SK-MEL-5 (cell line): Measurements from ENCODE around the gene PAQR4. TPM values are rescaled to one million over a fixed set of nuclear protein-coding genes. Genes with fewer than 3 reads are reported as not detected.

Experiments used
- DNase-seq: peaks from one replicate; pipeline ENCODE4 v3.0.0-alpha.2; 2016; ENCODE audit warnings: low read depth, low spot score
- in situ Hi-C: cut with HindIII; loops from 2 replicates; pipeline ENCODE4 v1.10.0; 2016; ENCODE audit warnings: low sequenced_read_pairs, high pct_unique_total_duplicates, low pct_unique_long_range_greater_than_20kb
- small RNA-seq, 2 experiments: library from RNA; depleted of rRNA; stranded (forward); fragments of <200 nt; gene quantifications; one replicate each; pipeline ENCODE3, GENCODE V24; 2014
- total RNA-seq: library from RNA; depleted of rRNA; stranded (reverse); fragments of >200 nt; shearing (Covaris generic); gene quantifications from 2 replicates; pipeline ENCODE4 v1.2.3, GENCODE V29; 2014; rRNA removed

PAQR4 gene
- total RNA-seq, 1 experiment from 2014 or later, result 30.3 TPM

DNA sequence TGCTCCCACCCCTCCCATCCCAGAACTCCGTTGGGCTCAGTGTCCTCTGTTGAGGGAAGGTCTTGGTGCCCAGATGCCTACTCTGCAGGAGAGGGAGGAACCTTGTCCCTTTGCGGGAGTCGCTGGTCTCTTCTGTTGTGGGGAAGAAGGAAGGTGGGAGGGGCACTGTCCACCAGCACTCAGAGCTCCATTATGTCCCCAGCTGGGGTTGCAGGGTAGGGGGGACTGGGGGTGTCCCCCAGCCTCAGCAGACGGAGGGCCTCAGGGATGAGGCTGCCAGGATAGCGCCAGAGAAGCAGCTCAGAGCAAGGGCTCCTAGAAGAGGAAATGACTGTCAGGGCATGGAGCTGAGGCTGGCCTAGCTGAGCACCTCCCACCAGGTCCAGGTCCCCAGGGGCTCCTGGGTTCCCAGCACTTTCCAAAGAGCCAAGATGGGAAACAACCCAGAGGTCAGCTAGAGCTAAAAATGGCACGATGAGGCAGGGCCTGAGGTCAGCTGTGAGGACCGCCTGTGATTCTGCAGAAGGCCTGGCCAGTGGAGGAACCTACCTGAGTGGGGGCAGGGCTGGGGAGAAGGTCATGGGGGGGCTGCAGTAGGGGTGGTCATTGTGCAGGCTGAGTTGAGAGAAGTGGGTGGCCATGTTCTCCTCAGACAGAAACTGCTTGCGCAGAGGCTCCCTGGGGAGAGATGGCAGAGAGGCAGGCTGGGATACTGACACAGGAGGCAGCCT, 53.7 kb downstream of the PAQR4 start:
- no peak for DNase-seq
- in situ Hi-C loops, result no loop called here

Small RNA genes within 50 kb of the gene (small RNA-seq; reads per million reads assigned to genes)
- gene LINC00514, result 0 reads per million in 2 experiments

Other genes with a start within 250 kb of the PAQR4 start
- 0.13 and 0.24 TPM in 2 replicates for gene PRSS27, start 249.1 kb upstream of the PAQR4 start, total RNA-seq
- 21.4 and 34.0 TPM in 2 replicates for gene SRRM2, start 216.7 kb upstream of the PAQR4 start, total RNA-seq
- 113 and 114 TPM in 2 replicates for gene ELOB, start 192.1 kb upstream of the PAQR4 start, total RNA-seq
- 0.24 and 1.0 TPM in 2 replicates for gene PRSS33, start 181.8 kb upstream of the PAQR4 start, total RNA-seq
- gene PRSS41, start 170.9 kb upstream of the PAQR4 start, total RNA-seq, result not detected in 2 replicates
- gene PRSS21, start 152.1 kb upstream of the PAQR4 start, total RNA-seq, result not detected in 2 replicates
- gene ZG16B, start 139.0 kb upstream of the PAQR4 start, total RNA-seq, result not detected in 2 replicates
- gene PRSS22, start 111.2 kb upstream of the PAQR4 start, total RNA-seq, result not detected in 2 replicates
- 30.3 and 31.8 TPM in 2 replicates for gene FLYWCH2, start 86.1 kb upstream of the PAQR4 start, total RNA-seq
- gene FLYWCH1, start 57.4 kb upstream of the PAQR4 start, total RNA-seq, result 19.3 and 25.8 TPM in 2 replicates
- 3.7 and 4.5 TPM in 2 replicates for gene KREMEN2, start 5.1 kb upstream of the PAQR4 start, total RNA-seq
- gene PKMYT1, start 11.1 kb downstream of the PAQR4 start, total RNA-seq, result 12.5 and 13.8 TPM in 2 replicates
- gene CLDN9, start 43.6 kb downstream of the PAQR4 start, total RNA-seq, result not detected in 2 replicates
- gene CLDN6, start 48.8 kb downstream of the PAQR4 start, total RNA-seq, result not detected in 2 replicates
- gene TNFRSF12A, start 51.0 kb downstream of the PAQR4 start, total RNA-seq, result 34.3 and 41.2 TPM in 2 replicates
- gene HCFC1R1, start 54.6 kb downstream of the PAQR4 start, total RNA-seq, result 11.0 and 12.3 TPM in 2 replicates
- 15.4 and 24.3 TPM in 2 replicates for gene THOC6, start 54.7 kb downstream of the PAQR4 start, total RNA-seq
- gene BICDL2, start 67.6 kb downstream of the PAQR4 start, total RNA-seq, result 0.24 and 0.29 TPM in 2 replicates
- 0.03 TPM in 1 of 2 replicates, not detected in the other for gene MMP25, start 77.2 kb downstream of the PAQR4 start, total RNA-seq
- not detected in 2 replicates for gene IL32, start 96.3 kb downstream of the PAQR4 start, total RNA-seq
- 0.13 TPM in 1 of 2 replicates, not detected in the other for gene ZSCAN10, start 129.9 kb downstream of the PAQR4 start, total RNA-seq
- gene ZNF205, start 143.2 kb downstream of the PAQR4 start, total RNA-seq, result 13.6 and 14.3 TPM in 2 replicates
- gene ZNF213, start 165.7 kb downstream of the PAQR4 start, total RNA-seq, result 0.85 and 1.8 TPM in 2 replicates
- 0.21 TPM in 1 of 2 replicates, not detected in the other for gene OR1F1, start 218.9 kb downstream of the PAQR4 start, total RNA-seq